Measurements from ENCODE around the gene CDC6. TPM values are rescaled to one million over a fixed set of nuclear protein-coding genes. Genes with fewer than 3 reads are reported as not detected.

Gene CDC6
- total and polyA plus RNA-seq, 8 donors: 0.71 to 3.3 (median 1.3) TPM

DNA sequence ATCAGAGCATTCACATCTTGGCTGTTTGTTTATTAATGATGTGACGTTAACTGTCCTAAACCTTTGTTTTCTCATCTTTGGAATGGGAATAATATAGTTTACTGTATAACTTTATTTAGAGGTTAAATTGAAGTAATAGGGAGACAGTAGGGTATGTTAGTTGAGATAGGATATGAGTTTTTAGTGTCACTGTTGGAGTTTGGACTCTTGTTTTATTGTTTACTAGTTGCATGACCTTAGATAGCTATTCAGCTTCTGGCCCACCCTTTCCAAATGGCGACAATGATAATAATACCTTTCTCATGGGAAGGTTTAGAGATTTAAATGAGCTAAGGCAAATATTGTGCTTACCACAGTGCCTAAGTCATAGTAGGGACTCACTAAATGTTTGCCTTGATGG, 28.2 kb upstream of the CDC6 start:
- FAIRE-seq: no peak
- no peak for DNase-seq
- no peak for TF ChIP-seq CTCF (IDR thresholded peaks at IDR 0.05)
- Histone ChIP-seq H3K27me3 (no peaks in the 10 kb centered on the region), H3K27ac (no peak overlapping the region), H3K4me3 (no peak overlapping the region), H3K4me1 (no peaks in the 10 kb centered on the region), H3K9me3 (no peaks in the 10 kb centered on the region), H3K36me3 (peaks cover 0 to 23% (median 18%) of the 10 kb centered on the region in 3 donors)
- intact Hi-C loops (cut with DNase I): no loop called here
- ATAC-seq: no peak
- WGBS, 2 donors: 78 to 81% methylated on average over 2 of the region's 2 CpGs

DNA sequence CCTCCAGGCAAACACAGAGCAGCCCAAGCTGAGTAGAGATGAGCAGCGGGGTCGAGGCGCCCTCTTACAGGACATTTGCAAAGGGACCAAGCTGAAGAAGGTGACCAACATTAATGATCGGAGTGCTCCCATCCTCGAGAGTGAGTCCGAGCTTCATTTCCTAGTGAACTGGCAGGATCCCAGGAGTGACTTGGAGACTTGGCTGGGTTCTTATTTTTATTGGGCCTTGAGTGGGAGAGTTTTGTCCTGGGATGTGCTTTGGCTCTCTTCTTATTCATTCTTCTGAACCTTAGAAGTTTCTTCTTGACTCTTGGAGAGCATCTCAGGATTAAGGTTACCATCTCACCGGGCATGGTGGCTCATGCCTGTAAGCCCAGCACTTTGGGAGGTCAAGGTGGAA, 27.2 kb upstream of the CDC6 start:
- ATAC-seq: no peak

DNA sequence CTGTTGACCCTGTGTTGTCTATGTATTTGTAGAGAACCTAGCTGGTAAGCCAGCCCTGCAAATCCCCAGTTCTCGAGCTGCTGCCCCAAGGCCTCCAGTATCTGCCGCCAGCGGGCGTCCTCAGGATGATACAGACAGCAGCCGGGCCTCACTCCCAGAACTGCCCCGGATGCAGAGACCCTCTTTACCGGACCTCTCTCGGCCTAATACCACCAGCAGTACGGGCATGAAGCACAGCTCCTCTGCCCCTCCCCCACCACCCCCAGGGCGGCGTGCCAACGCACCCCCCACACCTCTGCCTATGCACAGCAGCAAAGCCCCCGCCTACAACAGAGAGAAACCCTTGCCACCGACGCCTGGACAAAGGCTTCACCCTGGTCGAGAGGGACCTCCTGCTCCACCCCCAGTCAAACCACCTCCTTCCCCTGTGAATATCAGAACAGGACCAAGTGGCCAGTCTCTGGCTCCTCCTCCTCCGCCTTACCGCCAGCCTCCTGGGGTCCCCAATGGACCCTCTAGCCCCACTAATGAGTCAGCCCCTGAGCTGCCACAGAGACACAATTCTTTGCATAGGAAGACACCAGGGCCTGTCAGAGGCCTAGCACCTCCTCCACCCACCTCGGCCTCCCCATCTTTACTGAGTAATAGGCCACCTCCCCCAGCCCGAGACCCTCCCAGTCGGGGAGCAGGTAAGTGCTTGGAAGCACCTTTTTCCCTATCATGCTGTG, 23.1 kb upstream of the CDC6 start:
- Histone ChIP-seq H3K36me3 (peaks cover 0 to 34% (median 17%) of the 10 kb centered on the region in 3 donors), H3K4me3 (no peak overlapping the region), H3K4me1 (no peaks in the 10 kb centered on the region), H3K27ac (no peak overlapping the region), H3K9me3 (no peaks in the 10 kb centered on the region), H3K27me3 (no peaks in the 10 kb centered on the region)
- DNase-seq (peak in 1 of 6 donors; percentile 22), ATAC-seq (no peak), FAIRE-seq (no peak)
- no peak for TF ChIP-seq CTCF (IDR thresholded peaks at IDR 0.05)
- WGBS, 2 donors: 85 to 89% methylated on average over 21 of the region's 21 CpGs
- intact Hi-C loops (cut with DNase I): no loop called here

More for the DNA sequence above, 27.2 kb upstream of the CDC6 start:
- H3K4me3 ChIP-seq: no peak overlapping the region
- no peak for DNase-seq
- H3K27me3 ChIP-seq: no peaks in the 10 kb centered on the region
- H3K27ac ChIP-seq: no peak overlapping the region
- peaks cover 0 to 33% (median 22%) of the 10 kb centered on the region in 3 donors for H3K36me3 ChIP-seq
- intact Hi-C loops (cut with DNase I): no loop called here
- no peak for FAIRE-seq
- WGBS, 2 donors: 89 to 94% methylated on average over 7 of the region's 7 CpGs
- H3K4me1 ChIP-seq: no peaks in the 10 kb centered on the region
- H3K9me3 ChIP-seq: no peaks in the 10 kb centered on the region
- no peak for TF ChIP-seq CTCF (IDR thresholded peaks at IDR 0.05)

DNA sequence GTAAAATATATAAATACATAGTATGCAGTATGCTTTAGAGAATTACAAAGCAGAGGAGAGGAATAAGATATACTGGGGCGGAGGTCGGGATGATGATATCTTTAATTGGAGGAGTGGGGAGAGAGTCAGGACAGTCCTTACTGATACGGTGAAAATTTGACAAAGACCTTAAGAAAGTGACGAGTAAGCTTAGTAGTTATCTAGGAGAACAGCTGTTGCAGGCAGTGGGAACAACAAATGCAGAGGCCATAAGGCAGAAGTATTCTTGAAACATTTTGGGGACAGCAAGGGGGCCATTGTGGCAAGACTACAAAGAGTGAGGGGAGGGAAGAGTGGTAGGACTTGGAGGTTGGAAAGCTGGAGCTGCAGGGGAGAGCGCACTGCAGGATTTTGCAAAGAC, 22.3 kb upstream of the CDC6 start:
- TF ChIP-seq CTCF (IDR thresholded peaks at IDR 0.05): no peak
- no peak for FAIRE-seq
- Histone ChIP-seq H3K27ac (no peak overlapping the region), H3K9me3 (no peaks in the 10 kb centered on the region), H3K27me3 (no peaks in the 10 kb centered on the region), H3K36me3 (peaks cover 0 to 30% (median 16%) of the 10 kb centered on the region in 3 donors), H3K4me1 (no peaks in the 10 kb centered on the region), H3K4me3 (no peak overlapping the region)
- 82 to 85% methylated on average over 5 of the region's 5 CpGs for WGBS, 2 donors
- no peak for DNase-seq
- intact Hi-C loops (cut with DNase I): no loop called here
- ATAC-seq: no peak

DNA sequence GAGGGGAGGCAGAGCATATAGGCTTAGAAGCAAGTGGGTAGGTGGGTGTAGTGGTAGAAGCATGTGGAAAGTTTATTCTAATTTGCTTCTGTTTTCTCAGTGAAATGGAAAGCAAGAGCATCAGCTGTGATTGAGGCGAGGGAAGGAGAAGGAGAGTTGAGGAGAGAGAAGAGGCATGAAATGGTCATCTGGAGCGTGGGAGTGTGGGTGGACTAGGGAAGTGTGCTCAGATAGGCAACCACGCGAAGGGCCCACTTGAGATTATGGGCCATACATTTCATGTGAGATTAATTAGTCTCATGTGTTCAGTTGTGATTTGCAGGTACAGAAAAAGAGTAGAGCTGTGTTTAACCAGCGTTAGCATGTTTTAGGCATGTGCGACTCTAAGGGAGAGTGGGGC, 20.8 kb upstream of the CDC6 start:
- no peak overlapping the region for H3K4me3 ChIP-seq
- 90 to 95% methylated on average over 6 of the region's 6 CpGs for WGBS, 2 donors
- no peak overlapping the region for H3K27ac ChIP-seq
- no peaks in the 10 kb centered on the region for H3K9me3 ChIP-seq
- peaks cover 0 to 24% (median 11%) of the 10 kb centered on the region in 3 donors for H3K36me3 ChIP-seq
- DNase-seq (no peak), FAIRE-seq (no peak), ATAC-seq (no peak)
- H3K4me1 ChIP-seq: no peaks in the 10 kb centered on the region
- H3K27me3 ChIP-seq: no peaks in the 10 kb centered on the region
- intact Hi-C loops (cut with DNase I): no loop called here
- TF ChIP-seq CTCF (IDR thresholded peaks at IDR 0.05): no peak
